Keratinocyte (primary cell): ENCODE measurements around the gene LRRC8C. TPM values are rescaled to one million over a fixed set of nuclear protein-coding genes. Genes with fewer than 3 reads are reported as not detected.

Experiments
- DNase-seq: peaks from one replicate; pipeline ENCODE4 v3.0.0-alpha.2; 2011; ENCODE audit warnings: low read depth, missing footprints, low spot score
- FAIRE-seq: peaks from 2 replicates; lab custom pipeline; 2011; peaks lifted over from hg19 to GRCh38; lab: Jason Lieb, UNC
- H2AFZ ChIP-seq: 2 replicates; pipeline ENCODE4 v1.6.0; 2012; ENCODE audit warnings: low read length, control low read depth, inconsistent platforms; ENCODE audit not compliant: control insufficient read depth
- H3K27ac ChIP-seq: 2 replicates; pipeline ENCODE4 v1.5.1; 2011; ENCODE audit warnings: low read length; ENCODE audit not compliant: control insufficient read depth, insufficient read depth
- H3K27me3 ChIP-seq: 3 replicates; pipeline ENCODE4 v1.6.0; 2011; ENCODE audit warnings: low read length; ENCODE audit not compliant: control insufficient read depth, insufficient read depth; ENCODE audit errors: extremely low read depth
- H3K36me3 ChIP-seq, 2 experiments: 2 replicates in 1 of 2; 3 replicates in 1 of 2; pipeline ENCODE4 v1.5.1; 2011; ENCODE audit warnings: low read length in 2 of 2, mild to moderate bottlenecking in 1 of 2; ENCODE audit not compliant: control insufficient read depth in 2 of 2, insufficient read depth in 2 of 2; ENCODE audit errors: extremely low read depth in 1 of 2
- H3K4me1 ChIP-seq: 3 replicates; pipeline ENCODE4 v1.5.1; 2011; ENCODE audit warnings: low read length; ENCODE audit not compliant: control insufficient read depth, insufficient read depth; ENCODE audit errors: extremely low read depth
- H3K4me2 ChIP-seq: 3 replicates; pipeline ENCODE4 v1.6.0; 2011; ENCODE audit warnings: low read depth, low read length; ENCODE audit not compliant: control insufficient read depth, insufficient read depth; ENCODE audit errors: extremely low read depth
- H3K4me3 ChIP-seq, 3 experiments: fragments of 200-600 bp in 1 of 3; sonication (generic) in 1 of 3; 2 replicates in 2 of 3; 3 replicates in 1 of 3; pipeline ENCODE4 v1.5.1; 2011 to 2016; ENCODE audit warnings: low read length in 3 of 3, mild to moderate bottlenecking in 3 of 3, control low read depth in 2 of 3, inconsistent platforms in 1 of 3, low read depth in 1 of 3, mixed read lengths in 1 of 3, mixed run types in 1 of 3, moderate library complexity in 1 of 3; ENCODE audit not compliant: control insufficient read depth in 2 of 3, insufficient read depth in 2 of 3; ENCODE audit errors: extremely low read depth in 1 of 3
- H3K79me2 ChIP-seq: 2 replicates; pipeline ENCODE4 v1.6.0; 2012; ENCODE audit warnings: low read length; ENCODE audit not compliant: control insufficient read depth, insufficient read depth
- H3K9ac ChIP-seq: 3 replicates; pipeline ENCODE4 v1.6.0; 2011; ENCODE audit warnings: low read length; ENCODE audit not compliant: control insufficient read depth, insufficient read depth; ENCODE audit errors: extremely low read depth
- H3K9me1 ChIP-seq: 3 replicates; pipeline ENCODE4 v1.6.0; 2011; ENCODE audit warnings: low read length; ENCODE audit not compliant: control insufficient read depth, insufficient read depth; ENCODE audit errors: extremely low read depth
- H3K9me3 ChIP-seq: 2 replicates; pipeline ENCODE4 v1.5.1; 2012; ENCODE audit warnings: low read depth, low read length; ENCODE audit not compliant: control insufficient read depth
- H4K20me1 ChIP-seq: 3 replicates; pipeline ENCODE4 v1.6.0; 2011; ENCODE audit warnings: low read length; ENCODE audit not compliant: control insufficient read depth, insufficient read depth; ENCODE audit errors: extremely low read depth
- EZH2 ChIP-seq: IDR thresholded peaks from one replicate; pipeline ENCODE4 v1.6.1; 2012; ENCODE audit warnings: inconsistent platforms, mild to moderate bottlenecking, low read length, moderate library complexity
- dilution Hi-C: fragments of 300-500 bp; cut with MboI; formaldehyde crosslinking; loops from one replicate; pipeline ENCODE4 v1.7.0; 2020; ENCODE audit warnings: low sequenced_read_pairs; ENCODE audit not compliant: extremely low pct_ligation_motif_present
- polyA plus RNA-seq, 5 experiments: library from polyadenylated mRNA; depleted of rRNA in 3 of 5; stranded (reverse) in 3 of 5; stranded (forward) in 1 of 5; unstranded in 1 of 5; fragments of >200 nt; gene quantifications; 1 replicate in 1 of 5; 2 replicates in 3 of 5; 3 replicates in 1 of 5; pipeline versions ENCODE4 v1.2.1 to v1.2.3, GENCODE V29; 2011 to 2012; ENCODE audit warnings: missing spikeins in 2 of 5, low read depth in 1 of 5, low replicate concordance in 1 of 5
- TF ChIP-seq, protein P1 (sequence below), 3 experiments: IDR thresholded peaks in 1 of 3; conservative IDR thresholded peaks in 1 of 3; optimal IDR thresholded peaks in 1 of 3; 2 replicates in 2 of 3; 3 replicates in 1 of 3; pipeline versions ENCODE3 to v1.5.1; 2011; ENCODE audit warnings: low read length in 3 of 3, mild to moderate bottlenecking in 3 of 3, moderate library complexity in 2 of 3, control low read depth in 1 of 3, inconsistent platforms in 1 of 3; ENCODE audit not compliant: insufficient read depth in 2 of 3; ENCODE audit errors: extremely low read depth in 1 of 3

Gene LRRC8C
- polyA plus RNA-seq, 1 donor (not counting 4 experiments of a cell fraction or from before 2014, with no cell fraction given), result 18.4 TPM

- H2AFZ ChIP-seq, result no peak overlapping the region
- no peak overlapping the region for H3K4me2 ChIP-seq
- H4K20me1 ChIP-seq, result no peaks in the 10 kb centered on the region
- no peak overlapping the region for H3K4me3 ChIP-seq
- no peak for DNase-seq
- H3K79me2 ChIP-seq, result no peaks in the 10 kb centered on the region
- TF ChIP-seq, protein P1, sequence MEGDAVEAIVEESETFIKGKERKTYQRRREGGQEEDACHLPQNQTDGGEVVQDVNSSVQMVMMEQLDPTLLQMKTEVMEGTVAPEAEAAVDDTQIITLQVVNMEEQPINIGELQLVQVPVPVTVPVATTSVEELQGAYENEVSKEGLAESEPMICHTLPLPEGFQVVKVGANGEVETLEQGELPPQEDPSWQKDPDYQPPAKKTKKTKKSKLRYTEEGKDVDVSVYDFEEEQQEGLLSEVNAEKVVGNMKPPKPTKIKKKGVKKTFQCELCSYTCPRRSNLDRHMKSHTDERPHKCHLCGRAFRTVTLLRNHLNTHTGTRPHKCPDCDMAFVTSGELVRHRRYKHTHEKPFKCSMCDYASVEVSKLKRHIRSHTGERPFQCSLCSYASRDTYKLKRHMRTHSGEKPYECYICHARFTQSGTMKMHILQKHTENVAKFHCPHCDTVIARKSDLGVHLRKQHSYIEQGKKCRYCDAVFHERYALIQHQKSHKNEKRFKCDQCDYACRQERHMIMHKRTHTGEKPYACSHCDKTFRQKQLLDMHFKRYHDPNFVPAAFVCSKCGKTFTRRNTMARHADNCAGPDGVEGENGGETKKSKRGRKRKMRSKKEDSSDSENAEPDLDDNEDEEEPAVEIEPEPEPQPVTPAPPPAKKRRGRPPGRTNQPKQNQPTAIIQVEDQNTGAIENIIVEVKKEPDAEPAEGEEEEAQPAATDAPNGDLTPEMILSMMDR (optimal IDR thresholded peaks at IDR 0.05 in 1 of 3, IDR thresholded peaks at IDR 0.05 in 1 of 3, conservative IDR thresholded peaks at IDR 0.05 in 1 of 3; ENCODE audit: extremely low read depth in 1 of 3, insufficient read depth in 2 of 3, low read length in 3 of 3), result no peak
- no peak for TF ChIP-seq EZH2
- dilution Hi-C loops, result no loop called here
- no peak overlapping the region for H3K9ac ChIP-seq
- no peak for FAIRE-seq
- no peaks in the 10 kb centered on the region for H3K9me3 ChIP-seq
- H3K4me1 ChIP-seq, result no peaks in the 10 kb centered on the region
- H3K36me3 ChIP-seq, result no peaks in the 10 kb centered on the region
- H3K27me3 ChIP-seq, result no peaks in the 10 kb centered on the region
- H3K9me1 ChIP-seq, result no peaks in the 10 kb centered on the region
- H3K27ac ChIP-seq, result no peak overlapping the region
Observed at GRCh38 chr1:89754518-89754917, 121.6 kb downstream of the LRRC8C start.

DNA sequence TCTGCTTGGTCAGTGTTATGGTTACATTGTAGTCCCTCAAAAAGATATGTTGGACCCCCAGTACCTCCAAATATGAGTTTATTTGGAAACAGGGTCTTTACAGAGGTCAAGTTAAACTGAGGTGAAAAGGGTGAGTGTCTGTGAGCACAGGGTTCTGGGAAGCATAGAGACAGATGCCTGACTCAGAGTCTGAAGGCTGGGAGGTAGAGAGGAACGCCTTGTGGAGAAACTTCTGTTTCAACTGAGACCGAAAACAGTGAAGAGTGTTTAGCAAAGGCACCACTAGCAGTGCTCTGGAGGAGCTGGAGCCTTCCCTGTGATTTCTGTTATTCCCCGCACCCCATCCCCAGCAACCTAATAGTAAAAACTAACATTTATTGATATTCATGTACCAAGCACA, 122.7 kb downstream of the LRRC8C start:
- Histone ChIP-seq H2AFZ (no peak overlapping the region), H3K4me2 (no peak overlapping the region), H3K27ac (no peak overlapping the region), H3K36me3 (no peaks in the 10 kb centered on the region), H3K27me3 (no peaks in the 10 kb centered on the region), H4K20me1 (no peaks in the 10 kb centered on the region), H3K79me2 (no peaks in the 10 kb centered on the region), H3K4me1 (no peaks in the 10 kb centered on the region), H3K9me1 (no peaks in the 10 kb centered on the region), H3K9me3 (no peaks in the 10 kb centered on the region), H3K9ac (no peak overlapping the region), H3K4me3 (no peak overlapping the region)
- FAIRE-seq, result no peak
- dilution Hi-C loops, result no loop called here
- DNase-seq, result no peak
- no peak for TF ChIP-seq EZH2
- TF ChIP-seq, protein P1 (optimal IDR thresholded peaks at IDR 0.05 in 1 of 3, IDR thresholded peaks at IDR 0.05 in 1 of 3, conservative IDR thresholded peaks at IDR 0.05 in 1 of 3; ENCODE audit: extremely low read depth in 1 of 3, insufficient read depth in 2 of 3, low read length in 3 of 3), result no peak
